Gastroesophageal sphincter (tissue), 3 donors: Measurements from ENCODE around the gene KLK14.

ENCODE experiments used
- CTCF ChIP-seq, 4 experiments: fragments of 200-600 bp in 2 of 4; fragments of 450-650 bp in 2 of 4; sonication (generic) in 1 of 4; IDR thresholded peaks; one replicate each; pipeline ENCODE4 v1.5.1; 2017 to 2019; ENCODE audit warnings: antibody characterized with exemption in 4 of 4, mild to moderate bottlenecking in 2 of 4, moderate library complexity in 2 of 4
- POLR2A ChIP-seq, 2 donors: fragments of 450-650 bp; IDR thresholded peaks; one replicate each; pipeline ENCODE4 v1.6.1; 2017; ENCODE audit warnings: antibody characterized with exemption in 2 of 2, mild to moderate bottlenecking in 2 of 2, moderate library complexity in 1 of 2
- POLR2AphosphoS5 ChIP-seq: sonication (generic); formaldehyde crosslinking; IDR thresholded peaks from one replicate; pipeline ENCODE4 v1.6.1; 2017; ENCODE audit warnings: antibody characterized with exemption

DNA sequence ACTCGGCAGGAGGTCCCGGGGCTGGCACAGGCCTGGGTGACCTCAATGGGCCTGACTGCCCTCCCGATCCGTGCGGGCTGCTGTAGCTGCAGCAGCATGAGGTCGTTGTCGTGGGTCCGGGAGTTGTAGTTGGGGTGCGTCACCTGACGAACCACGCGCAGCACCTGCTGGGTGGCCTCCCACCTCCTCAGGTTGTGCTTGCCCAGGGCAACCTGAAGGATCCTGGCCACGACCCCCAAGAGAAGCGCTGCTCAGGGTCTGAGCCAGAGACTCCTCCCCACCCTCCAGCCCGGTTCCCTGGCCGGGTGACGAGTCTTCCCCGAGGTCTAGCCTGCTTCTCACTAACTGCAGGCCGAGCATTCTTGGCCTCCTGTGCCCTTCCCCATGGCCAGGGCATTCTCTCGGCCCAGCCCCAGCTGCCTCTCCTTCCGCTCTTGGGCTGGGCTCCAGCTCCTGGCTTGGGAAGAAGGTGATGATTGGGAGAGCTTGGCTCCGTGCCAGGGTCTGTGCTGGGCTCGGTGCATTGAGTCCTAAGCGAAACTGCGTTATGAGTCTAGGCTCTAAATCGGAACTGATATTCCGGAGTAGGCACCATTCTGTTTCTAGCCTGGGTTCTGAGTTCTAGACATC, 3.1 kb downstream of the KLK14 start:
- TF ChIP-seq CTCF (IDR thresholded peaks at IDR 0.05) (no peak), POLR2A (IDR thresholded peaks at IDR 0.05) (no peak), POLR2AphosphoS5 (no peak)
